ENCODE results near the gene MFAP5.
A peak's percentile ranks its signal among the peaks of the same experiment; 100 is the strongest.

MFAP5 gene

DNA sequence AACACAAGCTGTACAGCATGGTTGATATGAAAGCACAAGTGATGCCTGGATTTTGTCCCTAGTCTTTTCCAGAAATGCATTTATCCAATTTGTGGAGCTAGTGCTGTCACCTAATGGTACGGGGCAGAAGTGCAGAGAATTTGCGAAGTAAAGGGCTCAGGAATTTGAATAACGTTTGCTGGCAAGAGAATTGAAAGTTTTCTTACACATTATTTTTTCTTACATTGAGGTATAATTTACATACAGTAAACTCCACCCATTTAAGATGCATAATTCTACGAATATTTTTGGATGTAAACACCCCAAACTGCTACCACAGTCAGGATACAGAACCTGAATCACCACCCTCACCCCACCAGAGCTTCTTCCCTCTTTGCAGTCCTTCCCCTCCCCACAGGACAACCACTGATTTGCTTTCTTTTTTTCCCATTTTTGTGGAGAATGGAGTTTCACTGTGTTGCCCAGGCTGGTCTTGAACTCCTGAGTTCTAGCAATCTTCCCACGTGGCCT, 53.5 kb downstream of the MFAP5 start:
- H2AFZ ChIP-seq (ENCODE audit: low read depth, low read length): no peak overlapping the region
- H3K4me2 ChIP-seq (ENCODE audit: insufficient read depth, low read length): no peak overlapping the region
- H3K27me3 ChIP-seq (ENCODE audit: insufficient read depth, low read length, poor library complexity): peaks cover 14% of the 10 kb centered on the region
- no peaks in the 10 kb centered on the region for H3K9me3 ChIP-seq (ENCODE audit: insufficient read depth, low read length, severe bottlenecking)
- no peak overlapping the region for H3K4me3 ChIP-seq (ENCODE audit: low read depth in 1 of 2, low read length in 2 of 2)
- TF ChIP-seq, protein P1, sequence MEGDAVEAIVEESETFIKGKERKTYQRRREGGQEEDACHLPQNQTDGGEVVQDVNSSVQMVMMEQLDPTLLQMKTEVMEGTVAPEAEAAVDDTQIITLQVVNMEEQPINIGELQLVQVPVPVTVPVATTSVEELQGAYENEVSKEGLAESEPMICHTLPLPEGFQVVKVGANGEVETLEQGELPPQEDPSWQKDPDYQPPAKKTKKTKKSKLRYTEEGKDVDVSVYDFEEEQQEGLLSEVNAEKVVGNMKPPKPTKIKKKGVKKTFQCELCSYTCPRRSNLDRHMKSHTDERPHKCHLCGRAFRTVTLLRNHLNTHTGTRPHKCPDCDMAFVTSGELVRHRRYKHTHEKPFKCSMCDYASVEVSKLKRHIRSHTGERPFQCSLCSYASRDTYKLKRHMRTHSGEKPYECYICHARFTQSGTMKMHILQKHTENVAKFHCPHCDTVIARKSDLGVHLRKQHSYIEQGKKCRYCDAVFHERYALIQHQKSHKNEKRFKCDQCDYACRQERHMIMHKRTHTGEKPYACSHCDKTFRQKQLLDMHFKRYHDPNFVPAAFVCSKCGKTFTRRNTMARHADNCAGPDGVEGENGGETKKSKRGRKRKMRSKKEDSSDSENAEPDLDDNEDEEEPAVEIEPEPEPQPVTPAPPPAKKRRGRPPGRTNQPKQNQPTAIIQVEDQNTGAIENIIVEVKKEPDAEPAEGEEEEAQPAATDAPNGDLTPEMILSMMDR (IDR thresholded peaks at IDR 0.05; ENCODE audit: borderline replicate concordance, extremely low read depth, low read length, poor library complexity, severe bottlenecking): peak; percentile 67
- TF ChIP-seq EZH2 (IDR thresholded peaks at IDR 0.05; ENCODE audit: borderline replicate concordance, low read depth, low read length, severe bottlenecking): no peak
- no peaks in the 10 kb centered on the region for H3K4me1 ChIP-seq (ENCODE audit: insufficient read depth, low read length)
- no peak overlapping the region for H3K9ac ChIP-seq (ENCODE audit: low read depth, low read length)
- H3K79me2 ChIP-seq (ENCODE audit: insufficient read depth, low read length): no peaks in the 10 kb centered on the region
- no peaks in the 10 kb centered on the region for H4K20me1 ChIP-seq (ENCODE audit: insufficient read depth, low read length)
- H3K27ac ChIP-seq (ENCODE audit: low read length): no peak overlapping the region
- no peaks in the 10 kb centered on the region for H3K36me3 ChIP-seq (ENCODE audit: insufficient read depth, low read length)
- ATAC-seq (ENCODE audit: insufficient read depth, low read depth) (no peak), DNase-seq (no peak)

DNA sequence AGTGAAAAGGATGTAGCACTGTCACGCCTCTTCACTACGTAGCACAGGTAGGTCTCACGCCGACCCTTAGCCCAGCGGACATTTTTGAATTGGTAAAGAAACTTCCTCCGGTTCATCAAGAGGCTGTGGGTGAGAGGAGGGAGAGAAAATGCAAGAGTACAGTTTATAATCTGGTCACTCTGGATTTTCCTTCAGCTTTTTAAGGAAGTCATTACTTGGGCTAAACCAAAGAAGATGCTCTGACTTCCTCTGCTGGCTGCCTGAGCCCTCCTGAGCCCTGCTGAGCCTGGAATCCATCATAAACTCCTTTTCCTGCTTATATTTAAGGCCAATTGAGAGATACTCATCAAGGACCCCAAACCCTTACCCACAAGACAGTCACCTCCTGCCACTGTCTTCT, 55.7 kb downstream of the MFAP5 start:
- Histone ChIP-seq H3K27ac (ENCODE audit: low read length) (no peak overlapping the region), H3K4me1 (ENCODE audit: insufficient read depth, low read length) (no peaks in the 10 kb centered on the region), H4K20me1 (ENCODE audit: insufficient read depth, low read length) (no peaks in the 10 kb centered on the region), H3K79me2 (ENCODE audit: insufficient read depth, low read length) (no peaks in the 10 kb centered on the region), H3K36me3 (ENCODE audit: insufficient read depth, low read length) (no peaks in the 10 kb centered on the region), H3K4me3 (ENCODE audit: low read depth in 1 of 2, low read length in 2 of 2) (no peak overlapping the region), H3K4me2 (ENCODE audit: insufficient read depth, low read length) (no peak overlapping the region), H3K27me3 (ENCODE audit: insufficient read depth, low read length, poor library complexity) (peaks cover 14% of the 10 kb centered on the region), H3K9me3 (ENCODE audit: insufficient read depth, low read length, severe bottlenecking) (no peaks in the 10 kb centered on the region), H3K9ac (ENCODE audit: low read depth, low read length) (no peak overlapping the region), H2AFZ (ENCODE audit: low read depth, low read length) (no peak overlapping the region)
- ATAC-seq (ENCODE audit: insufficient read depth, low read depth) (no peak), DNase-seq (no peak)
- TF ChIP-seq EZH2 (IDR thresholded peaks at IDR 0.05; ENCODE audit: borderline replicate concordance, low read depth, low read length, severe bottlenecking): no peak
- TF ChIP-seq, protein P1 (IDR thresholded peaks at IDR 0.05; ENCODE audit: borderline replicate concordance, extremely low read depth, low read length, poor library complexity, severe bottlenecking): no peak

DNA sequence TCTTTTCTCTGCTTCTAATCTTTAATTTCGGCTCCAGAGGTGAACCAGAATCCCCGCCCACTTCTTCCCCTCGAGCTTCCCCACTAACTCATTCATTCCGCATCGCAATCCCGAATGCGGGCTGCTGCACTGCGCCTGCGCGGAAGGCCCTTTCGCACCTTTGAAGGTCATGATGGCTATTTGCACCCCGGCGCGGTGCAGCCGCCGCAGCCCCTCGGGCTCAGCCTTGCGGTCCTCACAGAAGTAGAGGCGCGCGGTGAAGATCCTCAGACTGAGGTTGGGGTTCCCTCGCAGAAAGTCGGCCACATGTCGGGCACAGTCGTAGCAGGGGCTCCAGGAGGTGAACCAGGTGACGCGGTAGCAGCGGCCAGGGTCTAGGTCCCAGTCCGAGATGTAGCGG, 57.6 kb downstream of the MFAP5 start:
- Histone ChIP-seq H4K20me1 (ENCODE audit: insufficient read depth, low read length) (no peaks in the 10 kb centered on the region), H3K4me2 (ENCODE audit: insufficient read depth, low read length) (no peak overlapping the region), H3K27me3 (ENCODE audit: insufficient read depth, low read length, poor library complexity) (peaks cover 9% of the 10 kb centered on the region), H3K9ac (ENCODE audit: low read depth, low read length) (no peak overlapping the region), H3K36me3 (ENCODE audit: insufficient read depth, low read length) (no peaks in the 10 kb centered on the region), H3K4me1 (ENCODE audit: insufficient read depth, low read length) (no peaks in the 10 kb centered on the region), H3K4me3 (ENCODE audit: low read depth in 1 of 2, low read length in 2 of 2) (no peak overlapping the region), H3K79me2 (ENCODE audit: insufficient read depth, low read length) (no peaks in the 10 kb centered on the region), H3K27ac (ENCODE audit: low read length) (no peak overlapping the region), H2AFZ (ENCODE audit: low read depth, low read length) (no peak overlapping the region), H3K9me3 (ENCODE audit: insufficient read depth, low read length, severe bottlenecking) (no peaks in the 10 kb centered on the region)
- TF ChIP-seq, protein P1 (IDR thresholded peaks at IDR 0.05; ENCODE audit: borderline replicate concordance, extremely low read depth, low read length, poor library complexity, severe bottlenecking): no peak
- TF ChIP-seq EZH2 (IDR thresholded peaks at IDR 0.05; ENCODE audit: borderline replicate concordance, low read depth, low read length, severe bottlenecking): no peak
- ATAC-seq (ENCODE audit: insufficient read depth, low read depth): no peak
- DNase-seq: no peak

DNA sequence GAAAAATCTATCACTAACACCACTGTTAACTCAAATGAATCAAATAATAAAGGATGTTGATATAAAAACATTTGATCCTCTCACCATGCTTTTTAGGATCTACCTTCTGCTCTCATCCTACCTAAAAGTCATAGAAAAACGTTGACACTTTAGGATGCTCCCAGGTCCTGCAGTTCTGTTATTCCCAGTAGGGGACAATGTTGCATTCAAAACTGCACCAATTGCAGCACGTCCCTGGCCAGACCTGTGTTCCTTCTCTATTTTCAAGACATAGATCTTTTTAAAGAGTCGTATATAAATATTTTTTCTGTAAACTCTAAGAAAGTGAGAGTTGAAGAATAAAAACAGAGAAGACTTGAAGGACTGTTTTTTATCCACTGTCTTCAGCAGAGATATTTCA, 58.8 kb downstream of the MFAP5 start:
- Histone ChIP-seq H3K4me3 (ENCODE audit: low read depth in 1 of 2, low read length in 2 of 2) (no peak overlapping the region), H3K36me3 (ENCODE audit: insufficient read depth, low read length) (no peaks in the 10 kb centered on the region), H4K20me1 (ENCODE audit: insufficient read depth, low read length) (no peaks in the 10 kb centered on the region), H3K9me3 (ENCODE audit: insufficient read depth, low read length, severe bottlenecking) (no peaks in the 10 kb centered on the region), H3K79me2 (ENCODE audit: insufficient read depth, low read length) (no peaks in the 10 kb centered on the region), H3K9ac (ENCODE audit: low read depth, low read length) (no peak overlapping the region), H3K27ac (ENCODE audit: low read length) (no peak overlapping the region), H3K27me3 (ENCODE audit: insufficient read depth, low read length, poor library complexity) (peaks cover 9% of the 10 kb centered on the region), H3K4me1 (ENCODE audit: insufficient read depth, low read length) (no peaks in the 10 kb centered on the region), H3K4me2 (ENCODE audit: insufficient read depth, low read length) (no peak overlapping the region), H2AFZ (ENCODE audit: low read depth, low read length) (no peak overlapping the region)
- TF ChIP-seq, protein P1 (IDR thresholded peaks at IDR 0.05; ENCODE audit: borderline replicate concordance, extremely low read depth, low read length, poor library complexity, severe bottlenecking): peak; percentile 33
- no peak for TF ChIP-seq EZH2 (IDR thresholded peaks at IDR 0.05; ENCODE audit: borderline replicate concordance, low read depth, low read length, severe bottlenecking)
- ATAC-seq (ENCODE audit: insufficient read depth, low read depth) (no peak), DNase-seq (no peak)
